H9 (cell line): Measurements from ENCODE around the gene TCEA3. TPM values are rescaled to one million over a fixed set of nuclear protein-coding genes. Genes with fewer than 3 reads are reported as not detected.

Experiments
- DNase-seq: peaks from one replicate; pipeline ENCODE4 v3.0.0-alpha.2; 2017
- H2AFZ ChIP-seq: one replicate; pipeline ENCODE4 v1.6.1; 2013; ENCODE audit warnings: mild to moderate bottlenecking, low read length, control low read depth, moderate library complexity
- H2AK5ac ChIP-seq: 2 replicates; pipeline ENCODE4 v1.6.1; 2013; ENCODE audit warnings: low read length, control low read depth, mixed read lengths; ENCODE audit not compliant: insufficient read length
- H2BK120ac ChIP-seq: one replicate; pipeline ENCODE4 v1.6.1; 2013; ENCODE audit warnings: low read depth, mild to moderate bottlenecking, low read length, control low read depth, inconsistent platforms; ENCODE audit not compliant: poor library complexity, severe bottlenecking
- H2BK12ac ChIP-seq: 2 replicates; pipeline ENCODE4 v1.6.1; 2013; ENCODE audit warnings: low read length, control low read depth, mixed read lengths, low read depth; ENCODE audit not compliant: insufficient read length
- H2BK15ac ChIP-seq: 2 replicates; pipeline ENCODE4 v1.6.1; 2013; ENCODE audit warnings: low read depth, low read length, control low read depth
- H2BK20ac ChIP-seq: one replicate; pipeline ENCODE4 v1.6.1; 2013; ENCODE audit warnings: low read depth, mild to moderate bottlenecking, low read length, control low read depth, inconsistent platforms; ENCODE audit not compliant: poor library complexity, severe bottlenecking
- H2BK5ac ChIP-seq: 2 replicates; pipeline ENCODE4 v1.6.1; 2013; ENCODE audit warnings: low read length, control low read depth, mixed read lengths; ENCODE audit not compliant: insufficient read length
- H3K14ac ChIP-seq: 2 replicates; pipeline ENCODE4 v1.6.1; 2013; ENCODE audit warnings: low read length, control low read depth; ENCODE audit not compliant: insufficient read depth
- H3K18ac ChIP-seq: 2 replicates; pipeline ENCODE4 v1.6.1; 2013; ENCODE audit warnings: low read depth, mild to moderate bottlenecking, mixed read lengths, low read length, control low read depth; ENCODE audit not compliant: insufficient read length
- H3K23ac ChIP-seq: 2 replicates; pipeline ENCODE4 v1.6.1; 2013; ENCODE audit warnings: low read length, control low read depth, mixed read lengths, low read depth; ENCODE audit not compliant: insufficient read length
- H3K23me2 ChIP-seq: 2 replicates; pipeline ENCODE4 v1.6.1; 2013; ENCODE audit warnings: low read depth, mild to moderate bottlenecking, mixed read lengths, low read length, control low read depth; ENCODE audit not compliant: insufficient read length, poor library complexity, severe bottlenecking
- H3K27ac ChIP-seq: 2 replicates; pipeline ENCODE4 v1.5.1; 2013; ENCODE audit warnings: low read length, control low read depth, mixed read lengths, low read depth; ENCODE audit not compliant: insufficient read length
- H3K27me3 ChIP-seq: 2 replicates; pipeline ENCODE4 v1.6.1; 2013; ENCODE audit warnings: low read length, control low read depth, inconsistent platforms; ENCODE audit not compliant: insufficient read depth
- H3K4ac ChIP-seq: 2 replicates; pipeline ENCODE4 v1.6.1; 2013; ENCODE audit warnings: low read depth, mild to moderate bottlenecking, control low read depth, inconsistent platforms, low read length, moderate library complexity
- H3K4me1 ChIP-seq: 2 replicates; pipeline ENCODE4 v1.6.1; 2013; ENCODE audit warnings: low read length, control low read depth, inconsistent platforms; ENCODE audit not compliant: insufficient read depth
- H3K4me2 ChIP-seq: 2 replicates; pipeline ENCODE4 v1.6.1; 2013; ENCODE audit warnings: low read length, control low read depth, mixed read lengths; ENCODE audit not compliant: insufficient read length, insufficient read depth
- H3K56ac ChIP-seq: 2 replicates; pipeline ENCODE4 v1.6.1; 2013; ENCODE audit warnings: low read depth, mild to moderate bottlenecking, mixed read lengths, low read length, control low read depth; ENCODE audit not compliant: insufficient read length
- H3K79me1 ChIP-seq: 2 replicates; pipeline ENCODE4 v1.6.1; 2013; ENCODE audit warnings: low read depth, mild to moderate bottlenecking, moderate library complexity, low read length, control low read depth, inconsistent platforms; ENCODE audit not compliant: insufficient read depth, poor library complexity, severe bottlenecking
- H3K79me2 ChIP-seq: 2 replicates; pipeline ENCODE4 v1.6.1; 2013; ENCODE audit warnings: low read length, control low read depth, inconsistent platforms; ENCODE audit not compliant: insufficient read depth
- H3K9ac ChIP-seq: 2 replicates; pipeline ENCODE4 v1.6.1; 2013; ENCODE audit warnings: low read length, control low read depth, mixed read lengths; ENCODE audit not compliant: insufficient read length; ENCODE audit errors: extremely low read depth
- H3K9me3 ChIP-seq: one replicate; pipeline ENCODE4 v1.6.1; 2013; ENCODE audit warnings: low read depth, low read length, inconsistent platforms; ENCODE audit not compliant: control insufficient read depth
- H3T11ph ChIP-seq: one replicate; pipeline ENCODE4 v1.6.1; 2013; ENCODE audit warnings: mild to moderate bottlenecking, low read length, control low read depth, inconsistent platforms
- H4K20me1 ChIP-seq: one replicate; pipeline ENCODE4 v1.6.1; 2013; ENCODE audit not compliant: control insufficient read depth, insufficient read length, insufficient read depth
- H4K5ac ChIP-seq: 2 replicates; pipeline ENCODE4 v1.6.1; 2013; ENCODE audit warnings: low read depth, mild to moderate bottlenecking, mixed read lengths, low read length, control low read depth; ENCODE audit not compliant: insufficient read length
- H4K8ac ChIP-seq: replicated peaks from 2 replicates; pipeline ENCODE4 v1.6.1; 2013; ENCODE audit warnings: low read length, control low read depth, mixed read lengths, low read depth; ENCODE audit not compliant: insufficient read length
- H4K91ac ChIP-seq: 2 replicates; pipeline ENCODE4 v1.6.1; 2013; ENCODE audit warnings: low read depth, mild to moderate bottlenecking, moderate library complexity, mixed read lengths, low read length, control low read depth; ENCODE audit not compliant: insufficient read length
- H3K27ac Mint-ChIP-seq, 3 experiments: 2 replicates in 2 of 3; 3 replicates in 1 of 3; pipeline ENCODE4 v1.8.0; 2020 to 2021; ENCODE audit warnings: mixed read lengths in 3 of 3, mild to moderate bottlenecking in 1 of 3, moderate library complexity in 1 of 3
- H3K27me3 Mint-ChIP-seq: 2 replicates; pipeline ENCODE4 v1.8.0; 2021; ENCODE audit warnings: low read depth, mild to moderate bottlenecking, moderate library complexity, mixed read lengths
- H3K36me3 Mint-ChIP-seq, 3 experiments: 2 replicates in 2 of 3; 3 replicates in 1 of 3; pipeline ENCODE4 v1.8.0; 2020 to 2021; ENCODE audit warnings: low read depth in 3 of 3, mixed read lengths in 3 of 3; ENCODE audit not compliant: insufficient read depth in 1 of 3
- H3K4me1 Mint-ChIP-seq, 2 experiments: 2 replicates each; pipeline ENCODE4 v1.8.0; 2020; ENCODE audit warnings: mixed read lengths in 2 of 2
- H3K4me3 Mint-ChIP-seq, 2 experiments: 2 replicates in 1 of 2; 3 replicates in 1 of 2; pipeline ENCODE4 v1.8.0; 2020 to 2021; ENCODE audit warnings: mild to moderate bottlenecking in 2 of 2, mixed read lengths in 2 of 2, moderate library complexity in 1 of 2
- H3K9me3 Mint-ChIP-seq, 2 experiments: 2 replicates in 1 of 2; 3 replicates in 1 of 2; pipeline ENCODE4 v1.8.0; 2020; ENCODE audit warnings: mild to moderate bottlenecking in 2 of 2, mixed read lengths in 2 of 2, moderate library complexity in 1 of 2
- CTCF ChIP-seq: fragments of 200-600 bp; sonication (generic); conservative IDR thresholded peaks from 3 replicates; pipeline ENCODE4 v1.8.0; 2021; ENCODE audit warnings: antibody characterized with exemption, mild to moderate bottlenecking
- WGBS: extraction: QIAGEN DNeasy Blood & Tissue Kit; methylation state at CpG from one replicate; pipeline ENCODE4 v1.1.7; 2013; ENCODE audit warnings: missing lambda C conversion rate, low lambda C conversion rate, mixed read lengths; ENCODE audit not compliant: insufficient read length; ENCODE audit errors: extremely low coverage; 5-methylcytosine and 5-hydroxymethylcytosine counted together
- total RNA-seq: library from RNA; stranded (reverse); gene quantifications from 2 replicates; pipeline ENCODE4 v1.2.1, GENCODE V29; 2021

TCEA3 gene
- total RNA-seq, 1 experiment from 2014 or later, result 0.37 TPM

- Histone ChIP-seq H3K79me2 (no peaks in the 10 kb centered on the region), H3T11ph (no peak overlapping the region), H3K56ac (no peak overlapping the region), H4K20me1 (no peaks in the 10 kb centered on the region), H3K23ac (no peak overlapping the region), H4K5ac (no peak overlapping the region), H4K91ac (no peak overlapping the region), H3K27ac (no peak overlapping the region), H4K8ac (no peak overlapping the region), H2AK5ac (no peak overlapping the region), H2BK120ac (no peak overlapping the region), H3K27me3 (peaks cover 77% of the 10 kb centered on the region), H2BK15ac (no peak overlapping the region), H3K4me1 (no peaks in the 10 kb centered on the region), H3K9me3 (no peaks in the 10 kb centered on the region), H2BK12ac (no peak overlapping the region), H3K4ac (no peak overlapping the region), H3K9ac (no peak overlapping the region), H3K18ac (no peak overlapping the region), H2BK20ac (no peak overlapping the region), H2AFZ (no peak overlapping the region), H3K79me1 (no peaks in the 10 kb centered on the region), H3K4me2 (no peak overlapping the region), H3K23me2 (no peaks in the 10 kb centered on the region), H3K14ac (no peak overlapping the region), H2BK5ac (no peak overlapping the region)
- Mint-ChIP-seq H3K9me3 (peaks cover 1 to 3% of the 10 kb centered on the region in 2 experiments; a peak in 2 of 5 replicates), H3K27ac (no peak overlapping the region), H3K27me3 (peaks cover 100% of the 10 kb centered on the region), H3K4me3 (no peak overlapping the region), H3K36me3 (peaks cover 9 to 11% (median 10%) of the 10 kb centered on the region in 3 experiments), H3K4me1 (peaks cover 7 to 16% of the 10 kb centered on the region in 2 experiments)
- no peak for DNase-seq
- TF ChIP-seq CTCF, result no peak
- no CpG with 5 or more reads among the region's 6 CpGs for WGBS
Measured at GRCh38 chr1:23421753-23422240, 2.8 kb downstream of the TCEA3 start.
